Left lobe of liver (tissue), 2 donors: ENCODE measurements around the gene CPT1C. TPM values are rescaled to one million over a fixed set of nuclear protein-coding genes. Genes with fewer than 3 reads are reported as not detected.

Experiments used
- ATAC-seq: fragments of 200-7000 bp; cut with Tn5 transposase; one replicate; pipeline ENCODE4 v1.9.1; 2020; ENCODE audit warnings: mild to moderate bottlenecking, moderate library complexity
- DNase-seq: peaks from one replicate; pipeline ENCODE4 v3.0.0-alpha.2; 2020; ENCODE audit warnings: low spot score
- total RNA-seq: library from RNA; stranded (reverse); gene quantifications from one replicate; pipeline ENCODE4 v1.2.1, GENCODE V29; 2021
- donor health status: DM: no; HTN: no; CAD: no; lungs with moderate emphysema.
- donor health status: DM: no; HTN: yes; CAD: no.

CPT1C gene
- total RNA-seq, 1 donor from 2014 or later = 0.91 TPM

- peak; percentile 67 for ATAC-seq
- DNase-seq = no peak
These were observed 58.3 kb downstream of the CPT1C start for GRCh38 chr19:49749055-49749716.

- no peak for ATAC-seq
- no peak for DNase-seq
These were observed 58.9 kb downstream of the CPT1C start for GRCh38 chr19:49749771-49750170.

GRCh38 chr19:49752701-49753100, 61.8 kb downstream of the CPT1C start:
- DNase-seq = no peak
- no peak for ATAC-seq

- no peak for DNase-seq
- ATAC-seq = no peak
These were observed 65.0 kb downstream of the CPT1C start for GRCh38 chr19:49755956-49756355.

- ATAC-seq (no peak), DNase-seq (no peak)
These were observed 67.4 kb downstream of the CPT1C start for GRCh38 chr19:49758292-49758691.

- no peak for ATAC-seq
These were observed 70.3 kb downstream of the CPT1C start for GRCh38 chr19:49761249-49761624.

GRCh38 chr19:49761625-49762311, 70.9 kb downstream of the CPT1C start:
- DNase-seq (no peak), ATAC-seq (no peak)

More at GRCh38 chr19:49761249-49761624, 70.3 kb downstream of the CPT1C start:
- DNase-seq = no peak

- no peak for ATAC-seq
- DNase-seq = no peak
These were observed 72.3 kb downstream of the CPT1C start, which contains the start of gene TSKS for GRCh38 chr19:49763230-49763629. TSS of gene TSKS (minus strand) at chr19:49763306. CDS start at chr19:49763247, 59 bp downstream.

Other genes starting within 250 kb of the CPT1C start
- gene SLC17A7, start 249.6 kb upstream of the CPT1C start, total RNA-seq = 0.15 TPM
- 48.8 TPM for gene PIH1D1, start 239.3 kb upstream of the CPT1C start, total RNA-seq
- gene ALDH16A1, start 237.9 kb upstream of the CPT1C start, total RNA-seq = 29.7 TPM
- 2.1 TPM for gene FLT3LG, start 216.9 kb upstream of the CPT1C start, total RNA-seq
- gene RPL13A, start 203.5 kb upstream of the CPT1C start, total RNA-seq = 972 TPM
- gene RPS11, start 194.7 kb upstream of the CPT1C start, total RNA-seq = 507 TPM
- gene FCGRT, start 178.5 kb upstream of the CPT1C start, total RNA-seq = 262 TPM
- 22.8 TPM for gene RCN3, start 163.1 kb upstream of the CPT1C start, total RNA-seq
- gene NOSIP, start 110.6 kb upstream of the CPT1C start, total RNA-seq = 29.1 TPM
- gene PRRG2, start 109.8 kb upstream of the CPT1C start, total RNA-seq = 8.5 TPM
- 10.5 TPM for gene PRR12, start 99.9 kb upstream of the CPT1C start, total RNA-seq
- gene RRAS, start 51.0 kb upstream of the CPT1C start, total RNA-seq = 8.9 TPM
- gene SCAF1, start 48.9 kb upstream of the CPT1C start, total RNA-seq = 35.5 TPM
- 50.1 TPM for gene IRF3, start 25.3 kb upstream of the CPT1C start, total RNA-seq
- 13.7 TPM for gene BCL2L12, start 25.2 kb upstream of the CPT1C start, total RNA-seq
- gene PRMT1, start 13.8 kb upstream of the CPT1C start, total RNA-seq = 28.7 TPM
- 0.86 TPM for gene ADM5, start 1.5 kb upstream of the CPT1C start, total RNA-seq
- gene TSKS, start 72.2 kb downstream of the CPT1C start, total RNA-seq = 0.30 TPM
- gene AP2A1, start 75.9 kb downstream of the CPT1C start, total RNA-seq = 52.9 TPM
- gene FUZ, start 122.2 kb downstream of the CPT1C start, total RNA-seq = 9.3 TPM
- 16.5 TPM for gene MED25, start 127.2 kb downstream of the CPT1C start, total RNA-seq
- 86.0 TPM for gene PTOV1, start 160.0 kb downstream of the CPT1C start, total RNA-seq
- 33.7 TPM for gene PNKP, start 176.5 kb downstream of the CPT1C start, total RNA-seq
- gene AKT1S1, start 186.2 kb downstream of the CPT1C start, total RNA-seq = 27.6 TPM
- gene TBC1D17, start 186.6 kb downstream of the CPT1C start, total RNA-seq = 31.7 TPM
- 0.13 TPM for gene IL4I1, start 205.8 kb downstream of the CPT1C start, total RNA-seq
- gene ATF5, start 238.1 kb downstream of the CPT1C start, total RNA-seq = 787 TPM
- gene NUP62, start 238.4 kb downstream of the CPT1C start, total RNA-seq = 24.4 TPM